WTC11 (cell line): Measurements from ENCODE around the gene SLC16A9.

Experiments
- CBFB ChIP-seq: sonication (generic); formaldehyde crosslinking; IDR thresholded peaks from 2 replicates; pipeline ENCODE4 v1.8.1; 2022; ENCODE audit warnings: mild to moderate bottlenecking, low read depth, missing genetic modification reagents
- ESRRA ChIP-seq: sonication (generic); formaldehyde crosslinking; IDR thresholded peaks from 2 replicates; pipeline ENCODE4 v1.8.1; 2022; ENCODE audit warnings: mild to moderate bottlenecking, missing genetic modification reagents, borderline replicate concordance
- MAX ChIP-seq: sonication (generic); formaldehyde crosslinking; IDR thresholded peaks from 2 replicates; pipeline ENCODE4 v1.8.0; 2022; ENCODE audit warnings: mild to moderate bottlenecking, missing genetic modification reagents
- NR1H2 ChIP-seq: sonication (generic); formaldehyde crosslinking; IDR thresholded peaks from 2 replicates; pipeline ENCODE4 v1.9.0; 2021; ENCODE audit warnings: mild to moderate bottlenecking, moderate library complexity, missing genetic modification reagents
- STAT6 ChIP-seq: sonication (generic); formaldehyde crosslinking; conservative IDR thresholded peaks from 2 replicates; pipeline ENCODE4 v1.8.1; 2023; ENCODE audit warnings: mild to moderate bottlenecking, low read depth, missing genetic modification reagents, moderate library complexity
- USF1 ChIP-seq: sonication (generic); formaldehyde crosslinking; IDR thresholded peaks from 2 replicates; pipeline ENCODE4 v1.8.0; 2022; ENCODE audit warnings: mild to moderate bottlenecking, missing genetic modification reagents
- USF2 ChIP-seq: sonication (generic); formaldehyde crosslinking; IDR thresholded peaks from 2 replicates; pipeline ENCODE4 v1.8.1; 2023; ENCODE audit warnings: mild to moderate bottlenecking, missing genetic modification reagents, moderate library complexity
- ZNF121 ChIP-seq: sonication (generic); formaldehyde crosslinking; IDR thresholded peaks from 2 replicates; pipeline ENCODE4 v1.8.0; 2023; ENCODE audit warnings: missing genetic modification reagents
- ZNF263 ChIP-seq: sonication (generic); formaldehyde crosslinking; IDR thresholded peaks from 2 replicates; pipeline ENCODE4 v1.8.1; 2022; ENCODE audit warnings: low read depth, mild to moderate bottlenecking, moderate library complexity, missing genetic modification reagents
- TF ChIP-seq, protein P1 (sequence below): fragments of 200-600 bp; IDR thresholded peaks from 2 replicates; pipeline ENCODE4 v1.8.0; 2022; ENCODE audit warnings: antibody characterized with exemption
- TF ChIP-seq, protein P2 (sequence below): sonication (generic); formaldehyde crosslinking; IDR thresholded peaks from 2 replicates; pipeline ENCODE4 v1.8.1; 2022; ENCODE audit warnings: mild to moderate bottlenecking, moderate library complexity, missing genetic modification reagents

DNA sequence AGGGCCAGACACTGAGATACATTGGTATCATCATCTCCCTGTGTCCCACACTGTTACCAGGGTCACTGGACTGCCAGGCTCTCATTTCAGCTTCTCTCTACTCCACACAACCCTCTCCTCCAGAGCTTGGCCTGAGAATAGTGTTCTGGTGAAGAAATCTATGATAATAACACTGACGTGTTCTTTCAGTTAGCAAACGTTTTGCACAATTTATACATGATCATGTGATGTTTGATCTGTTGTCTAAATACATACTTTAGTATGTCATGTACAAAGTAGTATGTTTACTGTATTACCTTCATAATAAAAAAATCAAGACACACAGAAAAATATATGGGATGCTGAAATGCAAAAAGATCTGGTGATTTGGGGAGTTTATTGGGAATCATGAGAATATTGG lies 5.0 kb downstream of the SLC16A9 start:
- no peak for TF ChIP-seq MAX (CRISPR knock-in tag)
- TF ChIP-seq ZNF263: no peak
- TF ChIP-seq, protein P1, sequence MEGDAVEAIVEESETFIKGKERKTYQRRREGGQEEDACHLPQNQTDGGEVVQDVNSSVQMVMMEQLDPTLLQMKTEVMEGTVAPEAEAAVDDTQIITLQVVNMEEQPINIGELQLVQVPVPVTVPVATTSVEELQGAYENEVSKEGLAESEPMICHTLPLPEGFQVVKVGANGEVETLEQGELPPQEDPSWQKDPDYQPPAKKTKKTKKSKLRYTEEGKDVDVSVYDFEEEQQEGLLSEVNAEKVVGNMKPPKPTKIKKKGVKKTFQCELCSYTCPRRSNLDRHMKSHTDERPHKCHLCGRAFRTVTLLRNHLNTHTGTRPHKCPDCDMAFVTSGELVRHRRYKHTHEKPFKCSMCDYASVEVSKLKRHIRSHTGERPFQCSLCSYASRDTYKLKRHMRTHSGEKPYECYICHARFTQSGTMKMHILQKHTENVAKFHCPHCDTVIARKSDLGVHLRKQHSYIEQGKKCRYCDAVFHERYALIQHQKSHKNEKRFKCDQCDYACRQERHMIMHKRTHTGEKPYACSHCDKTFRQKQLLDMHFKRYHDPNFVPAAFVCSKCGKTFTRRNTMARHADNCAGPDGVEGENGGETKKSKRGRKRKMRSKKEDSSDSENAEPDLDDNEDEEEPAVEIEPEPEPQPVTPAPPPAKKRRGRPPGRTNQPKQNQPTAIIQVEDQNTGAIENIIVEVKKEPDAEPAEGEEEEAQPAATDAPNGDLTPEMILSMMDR: no peak
- no peak for TF ChIP-seq USF1 (CRISPR knock-in tag)
- no peak for TF ChIP-seq ESRRA (CRISPR knock-in tag)
- no peak for TF ChIP-seq CBFB
- TF ChIP-seq STAT6 (CRISPR knock-in tag): no peak
- no peak for TF ChIP-seq USF2
- TF ChIP-seq, protein P2, sequence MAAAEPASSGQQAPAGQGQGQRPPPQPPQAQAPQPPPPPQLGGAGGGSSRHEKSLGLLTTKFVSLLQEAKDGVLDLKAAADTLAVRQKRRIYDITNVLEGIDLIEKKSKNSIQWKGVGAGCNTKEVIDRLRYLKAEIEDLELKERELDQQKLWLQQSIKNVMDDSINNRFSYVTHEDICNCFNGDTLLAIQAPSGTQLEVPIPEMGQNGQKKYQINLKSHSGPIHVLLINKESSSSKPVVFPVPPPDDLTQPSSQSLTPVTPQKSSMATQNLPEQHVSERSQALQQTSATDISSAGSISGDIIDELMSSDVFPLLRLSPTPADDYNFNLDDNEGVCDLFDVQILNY (CRISPR knock-in tag): no peak
- TF ChIP-seq NR1H2: no peak
- no peak for TF ChIP-seq ZNF121 (CRISPR knock-in tag)
